DMS 273 (cell line): ENCODE data around the gene MTMR3.
"Not testable (repeated sequence)": the region's sequence is repeated elsewhere in the genome, so short reads cannot be mapped to it uniquely, and the experiment has no call there.

Experiments
- DNase-seq: peaks from one replicate; lab custom pipeline; 2025; ENCODE audit not compliant: unreplicated experiment; lab: John Stamatoyannopoulos, UW

MTMR3 gene

DNA sequence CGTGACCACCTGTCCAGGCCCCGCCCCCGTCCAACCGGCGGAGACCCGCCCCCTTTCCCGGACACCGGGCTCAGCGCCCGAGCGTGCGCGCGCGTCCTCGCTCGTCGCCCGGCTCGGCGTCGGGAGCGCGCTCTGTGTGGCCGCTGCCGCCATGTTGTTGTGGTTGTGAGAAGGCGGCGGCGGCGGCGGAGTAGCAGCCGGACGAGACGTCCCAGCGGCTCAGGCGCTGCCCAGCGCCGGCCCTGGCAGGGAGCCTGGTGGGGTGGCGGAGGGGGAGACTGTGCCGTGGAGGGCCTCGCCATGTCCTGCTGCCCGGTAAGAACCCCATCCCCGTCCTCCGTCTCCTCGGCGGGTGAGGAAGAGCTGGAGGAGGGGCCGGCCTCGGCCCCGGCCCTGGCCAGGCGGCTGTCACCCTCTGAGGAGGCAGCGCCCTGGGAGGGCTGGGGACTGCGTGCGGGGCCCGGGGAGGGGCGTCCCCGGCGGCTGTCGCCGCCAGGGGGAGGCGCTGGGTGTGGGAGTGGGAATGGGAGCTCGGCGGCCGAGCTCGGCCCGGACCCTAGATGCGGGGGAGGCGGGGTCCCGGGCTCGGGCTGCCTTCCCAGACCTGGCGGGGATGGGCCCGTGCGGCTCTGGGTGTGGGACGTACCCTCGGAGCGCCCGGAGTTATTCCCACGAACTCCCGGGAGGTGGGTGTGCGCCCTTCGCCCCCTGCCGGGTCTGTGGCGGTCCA lies at the start of gene MTMR3:
Gene MTMR3 (plus strand): TSS at position 130 of the 730 bp plus-strand sequence. CDS start 87,886 bp downstream, outside the sequence.
- peak; percentile 94 for DNase-seq

- no peak for DNase-seq
These were observed 49.5 kb upstream of the MTMR3 start for GRCh38 chr22:29833392-29833965.

DNA sequence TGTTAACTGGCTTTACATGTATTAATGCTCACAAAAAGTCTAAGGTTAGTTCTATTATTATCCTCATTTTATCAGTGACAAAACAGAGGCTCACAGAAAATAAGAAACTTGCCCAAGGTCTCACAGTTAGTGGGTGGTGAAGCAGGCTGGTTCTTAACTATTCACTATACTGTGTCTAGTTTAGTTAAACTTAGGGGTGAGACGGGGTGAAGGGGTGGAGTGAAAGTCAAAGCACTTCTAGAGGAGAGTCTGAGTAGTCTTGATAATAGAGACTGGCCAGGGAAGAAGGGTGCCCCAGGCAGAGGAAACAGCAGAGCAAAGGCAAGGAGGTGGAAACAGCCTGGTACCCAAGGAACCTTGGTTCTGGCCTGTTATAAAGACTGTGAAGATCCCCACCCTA lies 48.9 kb upstream of the MTMR3 start:
- DNase-seq: no peak

GRCh38 chr22:29836791-29837370 lies 46.1 kb upstream of the MTMR3 start:
- not testable (repeated sequence) for DNase-seq

- DNase-seq: peak; percentile 98
These were observed 45.0 kb upstream of the MTMR3 start, which contains the start of gene ASCC2 for GRCh38 chr22:29837741-29838598. Gene ASCC2, minus strand, starts transcription at chr22:29838274. Its CDS starts 5,949 bp downstream, at chr22:29832325.

DNA sequence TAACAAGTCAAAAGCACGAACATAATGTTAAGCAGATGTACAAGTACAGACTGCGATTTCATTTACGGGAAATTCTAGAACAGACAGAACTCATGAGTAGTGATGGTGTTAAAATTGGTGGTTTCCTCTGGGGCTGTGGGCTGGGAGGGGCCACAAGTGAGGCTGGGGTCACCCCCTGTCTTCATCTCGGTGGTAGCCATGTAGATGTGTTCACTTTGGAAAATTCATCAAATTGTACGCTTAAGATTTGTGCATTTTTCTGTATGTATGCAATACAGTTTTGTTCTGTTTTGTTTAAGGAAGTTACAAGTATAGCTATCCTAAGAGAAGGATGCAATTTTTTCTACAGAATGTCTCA lies 44.4 kb upstream of the MTMR3 start:
- DNase-seq: no peak

DNA sequence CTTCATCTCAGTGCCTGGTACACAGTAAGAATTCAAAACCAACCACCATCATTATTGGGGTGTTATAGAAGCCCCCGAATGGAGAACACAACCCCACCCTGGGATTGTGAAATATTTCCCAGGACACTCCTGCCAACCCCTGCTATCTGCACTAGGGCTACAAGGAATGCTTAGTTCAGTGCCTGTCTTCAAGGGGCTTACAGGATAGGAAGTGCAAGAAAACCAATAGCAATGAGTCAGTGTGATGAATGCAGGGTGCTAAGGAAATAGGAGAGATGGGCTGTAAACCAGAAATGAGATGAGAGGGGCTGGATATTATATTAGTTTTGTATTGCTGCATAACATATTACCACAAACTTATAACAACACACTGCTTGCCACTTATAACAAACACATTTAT lies 43.9 kb upstream of the MTMR3 start:
- DNase-seq: no peak

DNA sequence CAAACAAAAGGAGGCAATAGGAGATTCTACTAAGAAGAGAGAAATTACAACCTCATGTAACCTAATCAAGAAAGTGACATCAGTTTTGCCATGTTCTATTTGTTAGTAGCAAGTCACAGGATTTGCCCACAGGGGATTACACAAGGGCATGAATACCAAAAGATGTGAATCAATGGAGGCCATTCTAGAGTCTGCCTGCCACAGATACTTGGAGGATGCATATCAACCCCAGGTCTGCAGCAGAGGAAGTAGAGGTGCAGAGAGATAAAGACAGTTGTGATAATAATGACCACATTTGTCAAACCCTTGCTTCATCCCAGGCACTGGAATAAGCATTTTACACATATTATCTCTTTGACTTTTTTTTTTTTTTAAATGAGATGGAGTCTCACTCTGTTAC lies 42.5 kb upstream of the MTMR3 start:
- DNase-seq: no peak

GRCh38 chr22:29842172-29842571 lies 40.8 kb upstream of the MTMR3 start:
- DNase-seq: no peak

DNA sequence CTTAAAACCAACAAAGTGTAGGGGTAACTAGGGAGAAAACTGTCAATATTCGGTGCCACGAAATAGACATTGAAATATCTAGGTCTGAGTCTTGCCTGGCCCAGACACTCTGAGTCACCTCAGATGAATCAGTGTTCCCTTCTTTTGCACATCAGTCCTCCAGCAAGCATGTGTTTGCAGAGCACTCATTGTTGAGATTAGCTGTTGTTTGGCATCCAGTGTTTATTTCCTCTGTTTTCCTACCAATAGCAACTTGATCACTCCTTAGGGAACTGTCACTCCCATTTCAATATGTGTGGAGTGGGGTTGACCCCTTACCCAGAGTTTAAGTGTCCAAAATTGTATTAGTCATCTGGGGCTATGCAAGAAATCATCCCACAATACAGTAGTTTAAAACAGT lies 40.2 kb upstream of the MTMR3 start:
- no peak for DNase-seq

DNA sequence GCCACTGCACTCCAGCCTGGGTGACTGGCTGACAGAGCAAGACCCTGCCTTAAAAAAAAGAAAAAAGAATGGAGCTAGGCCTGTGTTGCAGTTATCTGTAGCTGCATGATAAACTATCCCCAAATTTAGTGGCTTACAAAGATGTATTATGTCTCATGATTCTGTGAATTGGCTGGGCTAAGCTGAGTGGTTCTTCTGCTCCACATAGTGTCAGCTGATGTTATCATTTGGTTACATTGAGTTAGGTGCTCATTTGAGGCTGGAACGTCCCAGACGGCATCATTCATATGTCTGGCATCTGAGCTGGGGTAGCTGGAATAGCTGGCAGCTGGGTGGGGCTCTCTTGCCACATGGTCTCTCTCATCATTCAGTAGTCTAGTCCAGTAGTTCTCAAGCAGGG lies 36.7 kb upstream of the MTMR3 start:
- no peak for DNase-seq

- no peak for DNase-seq
These were observed 34.9 kb upstream of the MTMR3 start for GRCh38 chr22:29848111-29848510.

DNA sequence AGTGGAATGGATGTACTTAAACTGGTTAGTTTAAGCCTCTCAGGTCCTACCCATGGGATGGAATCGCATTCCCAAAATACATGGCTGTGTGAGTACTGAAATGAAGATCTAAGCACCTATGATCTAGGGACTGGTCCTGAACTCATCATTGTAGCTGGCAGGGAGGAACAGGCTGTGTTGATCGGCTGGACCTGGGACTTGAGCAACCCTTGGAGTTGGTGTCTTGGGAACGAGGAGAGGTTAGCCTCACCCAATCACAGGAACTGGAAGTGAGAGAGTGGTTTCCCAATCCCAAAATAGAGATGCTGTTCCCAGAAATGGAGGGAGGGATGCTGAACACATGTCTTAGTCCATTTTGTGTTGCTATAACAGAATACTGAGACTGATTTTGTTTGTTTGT lies 28.5 kb upstream of the MTMR3 start:
- DNase-seq: no peak

GRCh38 chr22:29855611-29856181 lies 27.3 kb upstream of the MTMR3 start:
- DNase-seq: peak; percentile 76

DNA sequence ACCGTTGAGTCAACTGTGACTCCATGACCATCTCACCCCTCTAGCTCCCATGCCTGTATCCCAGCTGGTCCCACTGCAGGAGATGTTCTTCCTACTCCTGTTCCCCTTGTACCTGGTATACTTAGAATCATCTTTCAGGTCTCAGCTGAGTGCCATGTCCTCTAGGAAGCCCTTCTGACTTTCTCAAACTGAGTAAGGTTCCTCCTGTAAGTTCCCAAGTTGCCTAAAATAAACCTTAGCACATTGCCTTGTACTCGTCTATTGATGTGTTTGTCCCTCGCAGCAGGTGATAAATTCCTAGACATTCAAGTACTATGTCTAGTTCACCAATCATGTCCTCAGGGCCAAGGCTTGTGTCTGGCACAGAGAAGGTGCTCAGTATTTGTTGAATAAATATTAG lies 26.5 kb upstream of the MTMR3 start:
- DNase-seq: no peak

DNA sequence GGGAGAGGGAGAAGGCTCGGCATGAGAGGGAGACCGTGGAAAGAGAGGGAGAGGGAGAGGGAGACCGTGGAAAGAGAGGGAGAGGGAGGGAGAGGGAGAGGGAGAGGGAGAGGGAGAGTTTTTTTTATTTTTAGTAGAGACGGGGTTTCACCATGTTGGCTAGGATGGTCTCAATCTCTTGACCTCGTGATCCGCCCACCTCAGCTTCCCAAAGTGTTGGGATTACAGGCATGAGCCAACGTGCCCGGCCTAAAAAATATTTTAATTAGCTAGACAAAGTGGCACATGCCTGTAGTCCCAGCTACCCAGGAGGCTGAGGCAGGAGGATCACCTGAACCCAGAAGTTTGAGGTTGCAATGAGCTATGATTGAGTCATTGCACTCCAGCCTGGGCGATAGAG lies 23.9 kb upstream of the MTMR3 start:
- DNase-seq: not testable (repeated sequence)

- DNase-seq: no peak
These were observed 22.8 kb upstream of the MTMR3 start for GRCh38 chr22:29860006-29860766.

- DNase-seq: no peak
These were observed 21.2 kb upstream of the MTMR3 start for GRCh38 chr22:29861672-29862297.

GRCh38 chr22:29865572-29865971 lies 17.4 kb upstream of the MTMR3 start:
- DNase-seq: not testable (repeated sequence)

- no peak for DNase-seq
These were observed 15.7 kb upstream of the MTMR3 start for GRCh38 chr22:29867260-29867659.
